Measurements from ENCODE around the gene PRKD2.

Gene PRKD2

GRCh38 chr19:46741447-46741846 is 24.5 kb upstream of the PRKD2 start:
- DNase-seq: no peak

GRCh38 chr19:46739290-46739771 is 22.4 kb upstream of the PRKD2 start:
- no peak for DNase-seq

GRCh38 chr19:46737761-46738171 is 20.9 kb upstream of the PRKD2 start:
- no peak for DNase-seq

GRCh38 chr19:46737298-46737654 is 20.4 kb upstream of the PRKD2 start:
- no peak for DNase-seq

- DNase-seq: no peak
These were observed 19.8 kb upstream of the PRKD2 start for GRCh38 chr19:46736531-46737297.

GRCh38 chr19:46733690-46734292 is 16.9 kb upstream of the PRKD2 start:
- no peak for DNase-seq

- no peak for DNase-seq
These were observed 16.2 kb upstream of the PRKD2 start for GRCh38 chr19:46732966-46733689.

GRCh38 chr19:46732172-46732938 is 15.4 kb upstream of the PRKD2 start:
- no peak for DNase-seq

- no peak for DNase-seq
These were observed 14.7 kb upstream of the PRKD2 start for GRCh38 chr19:46731584-46731983.

GRCh38 chr19:46731007-46731501 is 14.1 kb upstream of the PRKD2 start:
- DNase-seq: no peak

GRCh38 chr19:46730595-46730994 is 13.7 kb upstream of the PRKD2 start:
- DNase-seq: no peak

- no peak for DNase-seq
These were observed 13.3 kb upstream of the PRKD2 start for GRCh38 chr19:46730187-46730586.

- DNase-seq: no peak
These were observed 12.8 kb upstream of the PRKD2 start for GRCh38 chr19:46729696-46730095.

- peak; percentile 77 to 82 for DNase-seq
These were observed 11.9 kb upstream of the PRKD2 start for GRCh38 chr19:46728693-46729339.

- no peak for DNase-seq
These were observed 11.3 kb upstream of the PRKD2 start for GRCh38 chr19:46728208-46728607.

GRCh38 chr19:46727757-46728156 is 10.8 kb upstream of the PRKD2 start:
- DNase-seq: no peak

- DNase-seq: no peak
These were observed 10.1 kb upstream of the PRKD2 start for GRCh38 chr19:46726971-46727501.

GRCh38 chr19:46726551-46726950 is 9.6 kb upstream of the PRKD2 start:
- DNase-seq: no peak

- no peak for DNase-seq
These were observed 9.0 kb upstream of the PRKD2 start for GRCh38 chr19:46725859-46726393.

- DNase-seq: no peak
These were observed 8.3 kb upstream of the PRKD2 start for GRCh38 chr19:46725036-46725820.

GRCh38 chr19:46724468-46724867 is 7.6 kb upstream of the PRKD2 start:
- DNase-seq: no peak
